GM23248 (cell line): ENCODE measurements around the gene ACAA2. TPM values are rescaled to one million over a fixed set of nuclear protein-coding genes. Genes with fewer than 3 reads are reported as not detected.
A peak's percentile ranks its signal among the peaks of the same experiment; 100 is the strongest.

Source experiments
- DNase-seq: peaks from one replicate; pipeline ENCODE4 v3.0.0-alpha.2; 2015
- H2AFZ ChIP-seq: fragments of 200-600 bp; sonication (generic); 2 replicates; pipeline ENCODE4 v1.6.1; 2016; ENCODE audit warnings: antibody characterized with exemption
- H3F3A ChIP-seq: fragments of 200-600 bp; sonication (generic); 2 replicates; pipeline ENCODE4 v1.6.1; 2016; ENCODE audit warnings: mild to moderate bottlenecking, antibody characterized with exemption, mixed run types; ENCODE audit not compliant: insufficient read depth
- H3K27ac ChIP-seq: fragments of 200-600 bp; sonication (generic); 2 replicates; pipeline ENCODE4 v1.5.1; 2016; ENCODE audit warnings: mild to moderate bottlenecking
- H3K27me3 ChIP-seq: fragments of 200-600 bp; sonication (generic); replicated peaks from 2 replicates; pipeline ENCODE4 v1.6.1; 2016; ENCODE audit warnings: mild to moderate bottlenecking; ENCODE audit not compliant: insufficient read depth
- H3K36me3 ChIP-seq: fragments of 200-600 bp; sonication (generic); 2 replicates; pipeline ENCODE4 v1.6.1; 2016; ENCODE audit warnings: low read depth, mild to moderate bottlenecking
- H3K4me1 ChIP-seq: fragments of 200-600 bp; sonication (generic); 2 replicates; pipeline ENCODE4 v1.6.1; 2016; ENCODE audit warnings: mild to moderate bottlenecking; ENCODE audit not compliant: insufficient read depth
- H3K4me2 ChIP-seq: fragments of 200-600 bp; sonication (generic); one replicate; pipeline ENCODE4 v1.6.1; 2016; ENCODE audit warnings: mild to moderate bottlenecking; ENCODE audit not compliant: unreplicated experiment
- H3K4me3 ChIP-seq: fragments of 200-600 bp; sonication (generic); 2 replicates; pipeline ENCODE4 v1.5.1; 2016; ENCODE audit warnings: mild to moderate bottlenecking
- H3K79me2 ChIP-seq: fragments of 200-600 bp; sonication (generic); 2 replicates; pipeline ENCODE4 v1.6.1; 2016; ENCODE audit warnings: mild to moderate bottlenecking; ENCODE audit not compliant: insufficient read depth
- H3K9ac ChIP-seq: fragments of 200-600 bp; sonication (generic); 2 replicates; pipeline ENCODE4 v1.6.1; 2016; ENCODE audit warnings: mild to moderate bottlenecking
- H3K9me2 ChIP-seq: fragments of 200-600 bp; sonication (generic); 2 replicates; pipeline ENCODE4 v1.6.1; 2016; ENCODE audit warnings: mixed run types, mild to moderate bottlenecking, moderate library complexity; ENCODE audit not compliant: insufficient read depth
- H3K9me3 ChIP-seq: fragments of 200-600 bp; sonication (generic); one replicate; pipeline ENCODE4 v1.6.1; 2017; ENCODE audit warnings: low read depth
- H4K20me1 ChIP-seq: fragments of 200-600 bp; sonication (generic); 2 replicates; pipeline ENCODE4 v1.6.0; 2016; ENCODE audit not compliant: insufficient read depth
- EZH2 ChIP-seq: fragments of 200-600 bp; sonication (generic); IDR thresholded peaks from 2 replicates; pipeline ENCODE4 v1.6.1; 2018; ENCODE audit warnings: antibody characterized with exemption, mild to moderate bottlenecking; ENCODE audit not compliant: insufficient read depth, poor library complexity, severe bottlenecking
- EZH2phosphoT487 ChIP-seq: fragments of 200-600 bp; sonication (generic); IDR thresholded peaks from 2 replicates; pipeline ENCODE4 v1.6.1; 2018; ENCODE audit warnings: antibody characterized with exemption, moderate library complexity, mild to moderate bottlenecking, low read depth; ENCODE audit not compliant: insufficient read depth
- WGBS, 2 experiments: methylation state at CpG; one replicate each; pipeline ENCODE4 v1.1.6; 2015 to 2017; ENCODE audit warnings: low lambda C conversion rate in 2 of 2, low coverage in 1 of 2; ENCODE audit errors: missing lambda C conversion rate in 2 of 2; 5-methylcytosine and 5-hydroxymethylcytosine counted together
- in situ Hi-C: fragments of 300-500 bp; cut with MboI; formaldehyde crosslinking; loops from 2 replicates; pipeline ENCODE4 v1.15.0; 2020
- polyA plus RNA-seq: library from polyadenylated mRNA; unstranded; fragments of >200 nt; fragmentation: Nextera tagmentation; extraction: Ambion mirVana; gene quantifications from 2 replicates; pipeline ENCODE4 v1.2.1, GENCODE V29; 2016
- total RNA-seq: library from RNA; depleted of rRNA; stranded (reverse); fragments of >200 nt; shearing (Covaris generic); gene quantifications from 2 replicates; pipeline ENCODE4 v1.2.3, GENCODE V29; 2014; rRNA removed

ACAA2 gene, protein sequence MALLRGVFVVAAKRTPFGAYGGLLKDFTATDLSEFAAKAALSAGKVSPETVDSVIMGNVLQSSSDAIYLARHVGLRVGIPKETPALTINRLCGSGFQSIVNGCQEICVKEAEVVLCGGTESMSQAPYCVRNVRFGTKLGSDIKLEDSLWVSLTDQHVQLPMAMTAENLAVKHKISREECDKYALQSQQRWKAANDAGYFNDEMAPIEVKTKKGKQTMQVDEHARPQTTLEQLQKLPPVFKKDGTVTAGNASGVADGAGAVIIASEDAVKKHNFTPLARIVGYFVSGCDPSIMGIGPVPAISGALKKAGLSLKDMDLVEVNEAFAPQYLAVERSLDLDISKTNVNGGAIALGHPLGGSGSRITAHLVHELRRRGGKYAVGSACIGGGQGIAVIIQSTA
- total RNA-seq: 50.3 and 55.6 TPM in 2 replicates
- 94.8 and 99.6 TPM in 2 replicates for polyA plus RNA-seq

GRCh38 chr18:49813319-49814146 is at the start of gene ACAA2:
ACAA2 (minus strand) TSS chr18:49813533; CDS start chr18:49813484, 49 bp downstream.
- Histone ChIP-seq H3K4me2 (peak within 1 kb of the TSS; percentile 93), H4K20me1 (no peaks in the 10 kb centered on the region), H3K27ac (peak within 1 kb of the TSS; percentile 90), H3K27me3 (no peaks in the 10 kb centered on the region), H3K4me1 (peaks cover 21% of the 10 kb centered on the region), H3F3A (peaks cover 12% of the 10 kb centered on the region), H3K9me3 (no peaks in the 10 kb centered on the region), H2AFZ (peak within 1 kb of the TSS; percentile 92), H3K9me2 (no peaks in the 10 kb centered on the region), H3K4me3 (peak within 1 kb of the TSS; percentile 94), H3K36me3 (no peaks in the 10 kb centered on the region; the same call in 1 of the 2 replicates), H3K79me2 (peaks cover 76% of the 10 kb centered on the region), H3K9ac (peak within 1 kb of the TSS; percentile 99)
- peak; percentile 95 for DNase-seq
- WGBS, 2 experiments: 1% methylated on average over 38 to 70 of the region's 74 CpGs
- no peak for TF ChIP-seq EZH2phosphoT487
- no peak for TF ChIP-seq EZH2
- in situ Hi-C loops: no loop called here

DNA sequence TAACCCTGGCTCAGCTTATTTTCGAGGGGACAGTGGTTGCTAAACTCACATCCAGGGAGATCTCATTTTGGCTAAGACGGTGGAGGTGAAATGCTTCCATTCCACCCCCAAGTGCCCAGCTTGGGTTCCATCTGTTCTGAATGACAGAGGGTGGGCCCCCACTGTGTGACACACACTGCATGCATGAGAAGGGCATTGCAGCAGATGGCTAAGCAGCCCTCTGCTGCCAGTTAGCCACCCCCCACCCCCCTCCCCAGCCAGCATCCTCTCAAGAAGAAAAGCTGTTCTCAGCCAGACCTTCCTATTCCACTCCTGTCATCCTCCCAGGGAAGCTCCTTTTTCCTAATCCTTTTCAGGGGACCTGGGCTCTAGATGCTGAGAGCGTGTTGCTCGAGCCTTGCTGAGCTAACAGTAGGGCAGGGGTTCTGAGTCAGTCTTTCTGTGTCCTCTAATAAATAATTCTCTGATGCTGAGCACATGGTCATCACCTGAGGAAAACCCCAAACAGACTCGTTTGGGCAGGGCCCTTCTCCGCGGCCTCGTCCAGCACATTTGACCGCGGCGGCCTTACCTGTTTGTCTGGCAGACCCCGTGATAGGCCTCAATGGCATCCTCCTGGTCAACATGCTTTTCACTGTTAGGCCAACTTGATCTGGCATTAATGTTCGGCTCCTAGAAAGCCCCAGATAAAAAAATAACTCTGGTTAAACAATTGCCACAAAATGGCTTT is 49.5 kb upstream of the ACAA2 start:
- Histone ChIP-seq H3K27ac (no peak overlapping the region), H3K9me2 (no peaks in the 10 kb centered on the region), H2AFZ (no peak overlapping the region), H3K9ac (no peak overlapping the region), H4K20me1 (no peaks in the 10 kb centered on the region), H3K4me2 (no peak overlapping the region), H3K9me3 (no peaks in the 10 kb centered on the region), H3K4me3 (no peak overlapping the region), H3K27me3 (no peaks in the 10 kb centered on the region; the same call in 1 of the 2 replicates), H3F3A (no peaks in the 10 kb centered on the region), H3K36me3 (no peaks in the 10 kb centered on the region), H3K4me1 (peaks cover 4% of the 10 kb centered on the region; the same call in 1 of the 2 replicates), H3K79me2 (no peaks in the 10 kb centered on the region)
- 63 to 65% methylated on average over 13 of the region's 13 CpGs for WGBS, 2 experiments
- TF ChIP-seq EZH2phosphoT487 (no peak), EZH2 (no peak)
- DNase-seq: no peak
- in situ Hi-C loops: loop anchor here (10.0 kb wide), 1 partner anchor 298 kb away; the partner anchor contains the start of gene LIPG

DNA sequence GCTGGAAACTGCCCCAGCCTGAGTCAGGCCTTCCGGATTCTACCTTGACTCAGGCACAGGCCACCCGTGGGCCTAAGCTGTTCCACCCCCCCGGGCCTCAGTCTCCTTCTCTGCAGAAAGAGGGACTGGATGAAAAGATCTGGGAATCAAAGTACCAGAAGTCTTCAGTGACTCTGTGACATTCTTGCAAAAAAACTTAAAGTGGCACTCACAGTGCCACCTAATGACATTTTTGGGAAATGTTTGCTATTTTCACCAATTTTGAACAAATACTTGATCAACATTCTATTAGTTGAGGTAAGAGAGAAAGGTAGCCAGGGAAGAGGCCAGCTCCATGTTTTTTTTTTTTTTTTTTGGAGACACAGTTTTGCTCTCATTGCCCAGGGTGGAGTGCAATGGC is 48.3 kb upstream of the ACAA2 start:
- Histone ChIP-seq H4K20me1 (no peaks in the 10 kb centered on the region), H3K27me3 (no peaks in the 10 kb centered on the region; the same call in 1 of the 2 replicates), H3K27ac (no peak overlapping the region), H3K9ac (no peak overlapping the region), H3K9me2 (no peaks in the 10 kb centered on the region), H3K4me3 (no peak overlapping the region), H3K9me3 (no peaks in the 10 kb centered on the region), H2AFZ (no peak overlapping the region), H3F3A (no peaks in the 10 kb centered on the region), H3K4me2 (no peak overlapping the region), H3K4me1 (peaks cover 4% of the 10 kb centered on the region; the same call in 1 of the 2 replicates), H3K36me3 (no peaks in the 10 kb centered on the region), H3K79me2 (no peaks in the 10 kb centered on the region)
- TF ChIP-seq EZH2phosphoT487 (no peak), EZH2 (no peak)
- in situ Hi-C loops: loop anchor here (10.0 kb wide), 1 partner anchor 297 kb away; the partner anchor contains the start of gene LIPG
- peak; percentile 24 for DNase-seq
- 55 to 56% methylated on average over 3 of the region's 3 CpGs for WGBS, 2 experiments

- 69 to 74% methylated on average over 12 of the region's 12 CpGs for WGBS, 2 experiments
- no peak for DNase-seq
- Histone ChIP-seq H3K9ac (no peak overlapping the region), H3K79me2 (no peaks in the 10 kb centered on the region), H3K4me3 (no peak overlapping the region), H3K36me3 (no peaks in the 10 kb centered on the region), H3K27ac (no peak overlapping the region), H3K9me3 (no peaks in the 10 kb centered on the region), H3K4me1 (peaks cover 4% of the 10 kb centered on the region; the same call in 1 of the 2 replicates), H2AFZ (no peak overlapping the region), H3K27me3 (no peaks in the 10 kb centered on the region; the same call in 1 of the 2 replicates), H3K4me2 (no peak overlapping the region), H3K9me2 (no peaks in the 10 kb centered on the region), H3F3A (no peaks in the 10 kb centered on the region), H4K20me1 (no peaks in the 10 kb centered on the region)
- TF ChIP-seq EZH2phosphoT487 (no peak), EZH2 (no peak)
- in situ Hi-C loops: loop anchor here (5.0 to 10.0 kb wide), 3 partner anchors 55 to 347 kb away; partner anchors contain the start of gene LIPG
Measured at GRCh38 chr18:49859725-49860124, 46.4 kb upstream of the ACAA2 start.
